Memory B cell (primary cell): Measurements from ENCODE around the gene NFKB2.

ENCODE experiments used
- ATAC-seq: fragments of 150-1000 bp; cut with Tn5 transposase; 2 replicates; pipeline ENCODE4 v1.10.0; 2021; ENCODE audit warnings: low read depth, mild to moderate bottlenecking, moderate library complexity
- DNase-seq, 2 donors: peaks; one replicate each; pipeline ENCODE4 v3.0.0; 2022; ENCODE audit warnings: low spot score in 2 of 2
- H3K27ac Mint-ChIP-seq: one replicate; pipeline ENCODE4 v1.8.0; 2022; ENCODE audit warnings: mild to moderate bottlenecking, moderate library complexity, mixed read lengths
- H3K27me3 Mint-ChIP-seq: one replicate; pipeline ENCODE4 v1.8.0; 2022; ENCODE audit warnings: mixed read lengths
- H3K36me3 Mint-ChIP-seq: one replicate; pipeline ENCODE4 v1.8.0; 2022; ENCODE audit warnings: mild to moderate bottlenecking, mixed read lengths
- H3K4me1 Mint-ChIP-seq: one replicate; pipeline ENCODE4 v1.8.0; 2022; ENCODE audit warnings: mixed read lengths
- H3K4me3 Mint-ChIP-seq: one replicate; pipeline ENCODE4 v1.8.0; 2022; ENCODE audit warnings: mild to moderate bottlenecking, moderate library complexity, mixed read lengths
- H3K9me3 Mint-ChIP-seq: one replicate; pipeline ENCODE4 v1.8.0; 2022; ENCODE audit warnings: mixed read lengths

The NFKB2 gene

GRCh38 chr10:102384053-102384452 is 11.5 kb upstream of the NFKB2 start:
- ATAC-seq (no peak), DNase-seq (no peak)
- H3K9me3 Mint-ChIP-seq: no peaks in the 10 kb centered on the region
- H3K36me3 Mint-ChIP-seq: peaks cover 15% of the 10 kb centered on the region
- no peaks in the 10 kb centered on the region for H3K27me3 Mint-ChIP-seq
- no peak overlapping the region for H3K4me3 Mint-ChIP-seq
- H3K4me1 Mint-ChIP-seq: peaks cover 13% of the 10 kb centered on the region
- no peak overlapping the region for H3K27ac Mint-ChIP-seq

DNA sequence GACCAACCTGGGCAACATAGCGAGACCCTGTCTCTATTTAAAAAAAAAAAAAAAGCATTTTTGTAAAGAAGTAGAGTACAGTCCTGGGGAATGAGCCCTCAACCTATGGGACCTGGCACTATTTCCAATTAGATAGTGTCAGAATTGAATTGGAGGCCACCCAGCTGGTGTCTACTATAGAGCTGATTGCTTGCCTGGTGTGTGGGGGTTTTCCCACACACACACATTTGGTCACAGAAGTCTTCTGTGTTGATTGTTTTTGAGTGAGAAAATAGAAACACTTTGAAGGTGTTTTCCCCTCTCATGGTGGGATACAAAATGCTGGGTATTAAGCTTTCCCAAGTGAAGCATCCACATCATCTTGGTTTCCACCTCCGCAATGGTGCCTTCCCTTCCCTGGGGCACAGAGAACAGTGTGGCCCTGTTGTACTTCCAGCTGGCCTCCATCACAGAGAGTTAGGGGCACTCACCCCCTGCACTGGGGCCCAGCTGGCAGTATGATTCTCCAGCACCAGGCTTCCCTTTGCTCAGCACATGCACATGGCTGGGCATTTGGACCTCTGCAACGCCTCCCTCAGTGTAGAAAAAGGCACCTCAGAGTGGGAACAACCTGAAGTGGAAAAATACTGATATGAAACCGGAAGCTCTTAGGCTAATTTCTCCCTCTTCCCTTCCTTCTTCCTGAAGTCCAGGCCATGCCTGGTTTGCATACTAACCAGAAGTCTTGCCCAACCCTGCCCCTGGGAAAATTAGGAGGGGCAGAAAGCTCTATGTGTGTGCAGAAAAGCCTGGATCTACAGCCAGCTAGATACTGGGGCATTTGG is 10.7 kb upstream of the NFKB2 start:
- H3K4me3 Mint-ChIP-seq: no peak overlapping the region

DNA sequence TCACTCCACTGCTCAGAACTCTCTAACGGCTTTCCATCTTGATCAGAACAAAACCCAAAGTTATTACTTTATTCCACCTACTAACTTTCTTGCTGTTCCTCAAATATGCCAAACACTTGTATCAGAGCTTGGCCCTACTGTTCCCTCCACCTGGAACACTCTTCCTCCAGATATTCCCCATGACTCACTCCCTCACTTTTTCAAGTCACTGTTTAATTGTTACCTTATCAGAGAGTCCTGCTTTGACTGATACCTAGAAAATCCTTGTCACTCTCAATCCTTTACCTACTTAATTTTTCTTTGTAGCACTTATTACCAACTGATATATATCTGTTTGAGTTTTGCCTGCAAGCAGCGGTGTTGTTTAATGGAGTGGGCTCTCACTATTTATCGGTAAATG is 5.6 kb upstream of the NFKB2 start:
- Mint-ChIP-seq H3K27ac (no peak overlapping the region), H3K4me3 (no peak overlapping the region), H3K4me1 (peaks cover 13% of the 10 kb centered on the region), H3K9me3 (no peaks in the 10 kb centered on the region), H3K36me3 (no peaks in the 10 kb centered on the region), H3K27me3 (no peaks in the 10 kb centered on the region)
- DNase-seq: no peak
- no peak for ATAC-seq

More for the DNA sequence above, 10.7 kb upstream of the NFKB2 start:
- peaks cover 10% of the 10 kb centered on the region for H3K36me3 Mint-ChIP-seq
- DNase-seq: no peak
- H3K27me3 Mint-ChIP-seq: no peaks in the 10 kb centered on the region
- peak overlapping the region; percentile 55 for H3K27ac Mint-ChIP-seq
- ATAC-seq: peak; percentile 78
- H3K4me1 Mint-ChIP-seq: peaks cover 13% of the 10 kb centered on the region
- no peaks in the 10 kb centered on the region for H3K9me3 Mint-ChIP-seq

DNA sequence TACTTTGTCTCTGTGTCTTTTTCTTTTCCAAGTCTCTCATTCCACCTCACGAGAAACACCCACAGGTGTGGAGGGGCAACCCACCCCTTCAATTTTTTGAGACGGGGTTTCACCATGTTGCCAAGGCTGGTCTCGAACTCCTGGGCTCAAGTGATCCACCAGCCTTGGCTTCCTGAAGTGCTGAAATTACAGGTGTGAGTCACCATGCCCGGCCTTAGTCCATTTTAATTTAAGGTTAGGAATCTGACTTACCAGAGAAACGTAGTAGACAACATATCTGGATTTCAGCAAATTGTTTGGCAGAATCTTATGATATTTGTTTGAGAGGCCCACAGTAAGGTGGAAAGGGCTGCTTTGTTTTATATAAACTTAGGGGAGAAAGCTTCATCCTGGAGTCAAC is 3.2 kb upstream of the NFKB2 start:
- Mint-ChIP-seq H3K4me3 (no peak overlapping the region), H3K36me3 (peaks cover 8% of the 10 kb centered on the region), H3K27me3 (no peaks in the 10 kb centered on the region), H3K27ac (peak overlapping the region; percentile 100), H3K4me1 (peaks cover 19% of the 10 kb centered on the region), H3K9me3 (no peaks in the 10 kb centered on the region)
- no peak for ATAC-seq
- no peak for DNase-seq

DNA sequence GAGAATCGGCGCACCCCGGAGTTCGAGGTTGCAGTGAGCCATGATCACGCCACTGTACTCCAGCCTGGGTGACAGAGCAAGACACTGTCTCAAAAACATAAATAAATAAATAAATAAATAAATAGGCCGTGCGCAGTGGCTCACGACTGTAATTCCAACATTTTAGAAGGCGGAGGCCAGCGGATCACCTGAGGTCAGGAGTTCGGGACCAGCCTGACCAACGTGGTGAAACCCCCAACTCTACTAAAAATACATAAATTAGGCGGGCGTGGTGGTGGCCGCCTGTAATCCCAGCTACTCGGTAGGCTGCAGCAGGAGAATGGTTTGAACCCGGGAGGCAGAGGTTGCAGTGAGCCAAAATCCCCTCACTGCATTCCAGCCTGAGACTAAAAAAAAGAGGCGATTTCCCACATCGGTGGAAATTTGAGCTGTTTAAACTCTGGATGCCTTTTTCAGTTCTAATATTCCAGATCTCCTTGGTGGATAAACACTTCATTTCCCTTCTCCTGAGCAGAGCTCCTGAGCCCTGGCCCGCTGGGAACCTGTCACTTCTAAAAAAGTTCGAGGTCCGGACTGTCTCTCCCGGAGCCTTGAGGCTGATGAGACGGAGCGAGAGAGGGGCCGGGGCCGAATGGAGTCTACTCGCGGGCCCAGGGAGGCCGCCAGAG is 2.0 kb upstream of the NFKB2 start:
- H3K9me3 Mint-ChIP-seq: no peaks in the 10 kb centered on the region
- peaks cover 12% of the 10 kb centered on the region for H3K36me3 Mint-ChIP-seq
- H3K4me1 Mint-ChIP-seq: peaks cover 28% of the 10 kb centered on the region
- no peak for DNase-seq
- H3K4me3 Mint-ChIP-seq: peak overlapping the region; percentile 97
- ATAC-seq: no peak
- peak overlapping the region; percentile 100 for H3K27ac Mint-ChIP-seq
- H3K27me3 Mint-ChIP-seq: no peaks in the 10 kb centered on the region

DNA sequence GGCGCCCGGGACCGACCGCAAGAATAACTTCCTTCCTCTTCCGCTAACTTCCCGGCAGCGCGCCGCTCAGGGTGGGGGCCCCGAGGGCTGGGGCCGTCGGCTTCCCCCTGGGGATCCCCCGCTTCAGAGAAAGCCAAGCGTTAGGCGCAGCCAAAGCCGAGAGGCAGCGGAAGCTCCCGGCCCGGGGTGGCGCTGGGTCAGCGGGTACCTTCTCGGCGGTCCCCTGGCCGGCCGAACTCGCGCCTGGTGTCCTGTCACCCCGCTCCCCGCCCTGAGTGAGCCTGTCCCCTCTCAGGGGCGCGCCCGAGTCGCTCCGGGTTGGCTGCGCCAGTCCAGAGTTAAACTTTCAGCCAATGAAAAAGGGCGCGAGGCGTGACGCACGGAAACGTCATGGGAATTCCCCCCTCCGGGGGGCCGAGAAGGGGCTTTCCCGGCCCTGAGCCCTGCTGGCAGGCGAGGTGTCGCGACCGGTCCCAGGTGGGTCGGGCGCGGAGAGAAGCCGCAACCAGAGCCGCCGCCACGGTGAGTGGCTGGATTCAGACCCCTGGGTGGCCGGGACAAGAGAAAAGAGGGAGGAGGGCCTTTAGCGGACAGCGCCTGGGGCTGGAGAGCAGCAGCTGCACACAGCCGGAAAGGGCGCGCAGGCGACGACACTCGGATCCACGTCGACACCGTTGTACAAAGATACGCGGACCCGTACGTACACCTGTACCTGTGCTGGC is 1.3 kb upstream of the NFKB2 start:
- Mint-ChIP-seq H3K36me3 (peaks cover 12% of the 10 kb centered on the region), H3K4me3 (peak overlapping the region; percentile 97), H3K4me1 (peaks cover 32% of the 10 kb centered on the region), H3K27ac (peak overlapping the region; percentile 100), H3K27me3 (no peaks in the 10 kb centered on the region), H3K9me3 (no peaks in the 10 kb centered on the region)
- ATAC-seq (peak; percentile 71), DNase-seq (peak; percentile 99)

GRCh38 chr10:102394801-102395399 is 605 bp upstream of the NFKB2 start:
- Mint-ChIP-seq H3K27ac (peak overlapping the region; percentile 100), H3K36me3 (peaks cover 17% of the 10 kb centered on the region), H3K27me3 (no peaks in the 10 kb centered on the region), H3K4me1 (peaks cover 37% of the 10 kb centered on the region), H3K9me3 (no peaks in the 10 kb centered on the region), H3K4me3 (peak overlapping the region; percentile 97)
- no peak for DNase-seq
- ATAC-seq: peak; percentile 18

DNA sequence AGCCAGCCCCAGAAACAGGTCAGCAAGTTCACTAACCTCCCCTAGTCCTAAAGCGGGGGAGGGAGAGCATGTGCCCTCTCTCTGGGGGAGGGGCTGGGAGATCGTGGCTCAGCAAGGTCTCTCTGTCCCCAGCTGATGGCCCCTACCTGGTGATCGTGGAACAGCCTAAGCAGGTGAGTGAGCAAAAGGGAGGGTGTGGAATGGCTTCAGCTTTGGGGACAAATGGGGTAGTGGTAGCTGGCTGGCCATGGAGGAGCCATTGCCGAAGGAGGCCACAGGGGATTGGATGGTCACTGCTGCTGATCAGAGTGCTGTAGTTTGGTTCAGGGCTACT is 779 bp downstream of the NFKB2 start:
- peaks cover 37% of the 10 kb centered on the region for H3K4me1 Mint-ChIP-seq
- H3K36me3 Mint-ChIP-seq: peaks cover 21% of the 10 kb centered on the region

DNA sequence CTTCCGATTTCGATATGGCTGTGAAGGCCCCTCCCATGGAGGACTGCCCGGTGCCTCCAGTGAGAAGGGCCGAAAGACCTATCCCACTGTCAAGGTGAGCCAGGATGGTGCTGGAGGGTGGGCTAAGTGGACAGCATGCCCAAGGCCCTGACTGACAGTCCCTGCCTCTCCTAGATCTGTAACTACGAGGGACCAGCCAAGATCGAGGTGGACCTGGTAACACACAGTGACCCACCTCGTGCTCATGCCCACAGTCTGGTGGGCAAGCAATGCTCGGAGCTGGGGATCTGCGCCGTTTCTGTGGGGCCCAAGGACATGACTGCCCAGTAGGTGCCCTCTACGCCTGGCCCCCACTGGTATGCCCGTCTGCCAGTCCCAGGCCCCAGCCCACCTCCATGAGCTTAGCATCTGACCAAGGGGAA is 1.2 kb downstream of the NFKB2 start:
- Mint-ChIP-seq H3K36me3 (peaks cover 22% of the 10 kb centered on the region), H3K4me1 (peaks cover 37% of the 10 kb centered on the region)

More for the DNA sequence above, 779 bp downstream of the NFKB2 start:
- H3K27ac Mint-ChIP-seq: peak overlapping the region; percentile 100
- H3K4me3 Mint-ChIP-seq: peak overlapping the region; percentile 97
- ATAC-seq (no peak), DNase-seq (no peak)
- H3K27me3 Mint-ChIP-seq: no peaks in the 10 kb centered on the region
- no peaks in the 10 kb centered on the region for H3K9me3 Mint-ChIP-seq

GRCh38 chr10:102397222-102398171 is 2.0 kb downstream of the NFKB2 start:
- DNase-seq (no peak), ATAC-seq (no peak)
- Mint-ChIP-seq H3K27ac (peak overlapping the region; percentile 100), H3K36me3 (peaks cover 25% of the 10 kb centered on the region), H3K27me3 (no peaks in the 10 kb centered on the region), H3K4me1 (peaks cover 37% of the 10 kb centered on the region), H3K4me3 (peak overlapping the region; percentile 97), H3K9me3 (no peaks in the 10 kb centered on the region)

More for the DNA sequence above, 1.2 kb downstream of the NFKB2 start:
- DNase-seq (no peak), ATAC-seq (no peak)
- H3K4me3 Mint-ChIP-seq: peak overlapping the region; percentile 97
- peak overlapping the region; percentile 100 for H3K27ac Mint-ChIP-seq
- H3K27me3 Mint-ChIP-seq: no peaks in the 10 kb centered on the region
- no peaks in the 10 kb centered on the region for H3K9me3 Mint-ChIP-seq

DNA sequence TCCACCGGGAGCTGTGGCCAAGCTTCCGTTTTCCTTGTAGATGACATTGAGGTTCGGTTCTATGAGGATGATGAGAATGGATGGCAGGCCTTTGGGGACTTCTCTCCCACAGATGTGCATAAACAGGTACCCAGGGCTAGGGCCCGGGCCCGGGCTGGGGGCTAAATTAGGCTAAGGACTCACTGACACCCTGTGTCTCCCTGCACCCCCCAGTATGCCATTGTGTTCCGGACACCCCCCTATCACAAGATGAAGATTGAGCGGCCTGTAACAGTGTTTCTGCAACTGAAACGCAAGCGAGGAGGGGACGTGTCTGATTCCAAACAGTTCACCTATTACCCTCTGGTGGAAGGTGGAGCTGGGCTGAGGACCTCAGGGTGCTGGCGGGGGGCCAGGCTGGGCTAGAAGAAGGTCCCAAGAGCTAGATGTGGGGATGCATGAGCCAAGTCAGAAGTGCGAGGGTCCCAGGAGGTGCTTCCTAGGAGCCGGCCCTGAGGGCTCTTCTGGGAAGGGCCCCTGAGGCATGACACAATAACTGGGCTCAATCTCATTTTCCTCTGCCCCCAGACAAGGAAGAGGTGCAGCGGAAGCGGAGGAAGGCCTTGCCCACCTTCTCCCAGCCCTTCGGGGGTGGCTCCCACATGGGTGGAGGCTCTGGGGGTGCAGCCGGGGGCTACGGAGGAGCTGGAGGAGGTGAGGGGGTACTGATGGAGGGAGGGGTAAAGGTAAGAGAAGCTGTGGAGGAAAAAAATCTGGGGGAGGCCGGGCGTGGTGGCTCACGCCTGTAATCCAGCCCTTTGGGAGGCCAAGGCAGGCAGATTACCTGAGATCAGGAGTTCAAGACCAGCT is 2.9 kb downstream of the NFKB2 start:
- Mint-ChIP-seq H3K36me3 (peaks cover 25% of the 10 kb centered on the region), H3K27ac (peak overlapping the region; percentile 100), H3K27me3 (no peaks in the 10 kb centered on the region), H3K9me3 (no peaks in the 10 kb centered on the region), H3K4me1 (peaks cover 30% of the 10 kb centered on the region), H3K4me3 (peak overlapping the region; percentile 69)
- ATAC-seq (no peak), DNase-seq (peak in 1 of 2 donors; percentile 33)

- H3K36me3 Mint-ChIP-seq: peaks cover 25% of the 10 kb centered on the region
- no peaks in the 10 kb centered on the region for H3K9me3 Mint-ChIP-seq
- DNase-seq (peak; percentile 89 to 94), ATAC-seq (peak; percentile 48)
- peak overlapping the region; percentile 100 for H3K27ac Mint-ChIP-seq
- H3K4me1 Mint-ChIP-seq: peaks cover 35% of the 10 kb centered on the region
- H3K4me3 Mint-ChIP-seq: peak overlapping the region; percentile 69
- H3K27me3 Mint-ChIP-seq: no peaks in the 10 kb centered on the region
Measured at GRCh38 chr10:102399217-102400021, 3.9 kb downstream of the NFKB2 start.
